D341Med (cell line): Measurements from ENCODE around the gene MBD6.

Experiments
- DNase-seq: peaks from one replicate; pipeline ENCODE4 v3.0.0; 2012; ENCODE audit warnings: low spot score

Gene MBD6

GRCh38 chr12:57522011-57522886 is at the start of gene MBD6:
Gene MBD6 (plus strand): TSS chr12:57522824. CDS start chr12:57524304, 1,480 bp downstream.
- DNase-seq = peak; percentile 96

- DNase-seq = no peak
These were observed 49.2 kb upstream of the MBD6 start for GRCh38 chr12:57473392-57473791.

GRCh38 chr12:57473886-57474285 is 48.7 kb upstream of the MBD6 start:
- DNase-seq = no peak

GRCh38 chr12:57474430-57474829 is 48.2 kb upstream of the MBD6 start:
- no peak for DNase-seq

- no peak for DNase-seq
These were observed 47.8 kb upstream of the MBD6 start for GRCh38 chr12:57474862-57475261.

- no peak for DNase-seq
These were observed 47.1 kb upstream of the MBD6 start for GRCh38 chr12:57475271-57476161.

GRCh38 chr12:57476162-57476992 is 46.2 kb upstream of the MBD6 start:
- no peak for DNase-seq

GRCh38 chr12:57476993-57477709 is 45.5 kb upstream of the MBD6 start:
- DNase-seq = no peak

- no peak for DNase-seq
These were observed 44.6 kb upstream of the MBD6 start for GRCh38 chr12:57477710-57478681.

GRCh38 chr12:57479043-57479375 is 43.6 kb upstream of the MBD6 start:
- DNase-seq = no peak

GRCh38 chr12:57479376-57480115 is 43.1 kb upstream of the MBD6 start, which contains the start of gene ARHGAP9:
Gene ARHGAP9 (minus strand): TSS chr12:57479866. CDS start chr12:57479406, 460 bp downstream.
- DNase-seq = no peak

GRCh38 chr12:57481671-57482070 is 41.0 kb upstream of the MBD6 start:
- DNase-seq = no peak

- DNase-seq = no peak
These were observed 39.2 kb upstream of the MBD6 start for GRCh38 chr12:57483466-57483865.

GRCh38 chr12:57485695-57486094 is 36.9 kb upstream of the MBD6 start:
- DNase-seq = peak; percentile 61

- no peak for DNase-seq
These were observed 35.5 kb upstream of the MBD6 start for GRCh38 chr12:57487055-57487596.

GRCh38 chr12:57487597-57488401 is 34.8 kb upstream of the MBD6 start, which contains the start of gene MARS1:
Gene MARS1 (plus strand): TSS chr12:57488068. CDS start chr12:57488091, 23 bp downstream.
- peak; percentile 89 for DNase-seq

GRCh38 chr12:57488402-57489156 is 34.0 kb upstream of the MBD6 start:
- peak; percentile 53 for DNase-seq
